GM19099 (cell line): Measurements from ENCODE around the gene GP2.

Source experiments
- POLR2A ChIP-seq: IDR thresholded peaks from 3 replicates; pipeline ENCODE4 v1.6.1; 2011; ENCODE audit warnings: low read depth; ENCODE audit not compliant: insufficient read length; ENCODE audit errors: extremely low read depth

The GP2 gene

DNA sequence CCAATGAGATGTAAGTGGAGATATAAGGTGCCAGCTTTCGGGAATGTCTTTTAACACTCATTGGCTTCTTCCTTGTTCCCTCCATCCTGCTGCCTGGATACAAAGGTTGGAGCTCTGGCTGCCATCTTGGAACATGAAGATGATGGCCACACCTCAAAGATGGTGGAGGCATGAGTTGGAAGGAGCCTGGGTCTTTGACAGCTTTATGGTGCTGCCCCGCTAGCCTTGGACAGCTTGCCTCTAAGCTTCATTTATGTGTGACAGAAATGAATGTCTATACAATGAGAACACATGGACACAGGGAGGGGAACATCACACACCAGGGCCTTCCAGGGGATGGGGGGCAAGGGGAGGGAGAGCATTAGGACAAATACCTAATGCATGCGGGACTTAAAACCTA, 13.6 kb downstream of the GP2 start:
- TF ChIP-seq POLR2A: no peak

DNA sequence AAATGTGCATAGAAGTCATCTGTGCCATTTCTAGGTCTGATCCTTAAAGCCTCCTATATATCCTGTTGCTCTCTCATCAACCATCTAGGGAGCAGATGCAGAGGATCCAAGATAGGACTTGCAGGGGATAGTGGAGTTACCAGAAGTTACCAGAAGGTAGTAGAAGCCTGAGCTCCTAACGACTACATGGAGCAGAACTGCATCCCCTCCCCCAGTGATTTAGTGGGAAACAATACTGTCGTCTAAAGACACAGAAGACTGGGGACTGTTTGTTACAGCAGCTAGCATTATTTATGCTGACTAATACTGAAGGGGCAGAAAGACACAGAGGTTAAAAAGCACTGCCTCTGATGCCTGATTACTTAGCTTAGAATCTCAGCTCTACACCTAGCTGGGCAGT, 15.8 kb downstream of the GP2 start:
- TF ChIP-seq POLR2A: no peak

DNA sequence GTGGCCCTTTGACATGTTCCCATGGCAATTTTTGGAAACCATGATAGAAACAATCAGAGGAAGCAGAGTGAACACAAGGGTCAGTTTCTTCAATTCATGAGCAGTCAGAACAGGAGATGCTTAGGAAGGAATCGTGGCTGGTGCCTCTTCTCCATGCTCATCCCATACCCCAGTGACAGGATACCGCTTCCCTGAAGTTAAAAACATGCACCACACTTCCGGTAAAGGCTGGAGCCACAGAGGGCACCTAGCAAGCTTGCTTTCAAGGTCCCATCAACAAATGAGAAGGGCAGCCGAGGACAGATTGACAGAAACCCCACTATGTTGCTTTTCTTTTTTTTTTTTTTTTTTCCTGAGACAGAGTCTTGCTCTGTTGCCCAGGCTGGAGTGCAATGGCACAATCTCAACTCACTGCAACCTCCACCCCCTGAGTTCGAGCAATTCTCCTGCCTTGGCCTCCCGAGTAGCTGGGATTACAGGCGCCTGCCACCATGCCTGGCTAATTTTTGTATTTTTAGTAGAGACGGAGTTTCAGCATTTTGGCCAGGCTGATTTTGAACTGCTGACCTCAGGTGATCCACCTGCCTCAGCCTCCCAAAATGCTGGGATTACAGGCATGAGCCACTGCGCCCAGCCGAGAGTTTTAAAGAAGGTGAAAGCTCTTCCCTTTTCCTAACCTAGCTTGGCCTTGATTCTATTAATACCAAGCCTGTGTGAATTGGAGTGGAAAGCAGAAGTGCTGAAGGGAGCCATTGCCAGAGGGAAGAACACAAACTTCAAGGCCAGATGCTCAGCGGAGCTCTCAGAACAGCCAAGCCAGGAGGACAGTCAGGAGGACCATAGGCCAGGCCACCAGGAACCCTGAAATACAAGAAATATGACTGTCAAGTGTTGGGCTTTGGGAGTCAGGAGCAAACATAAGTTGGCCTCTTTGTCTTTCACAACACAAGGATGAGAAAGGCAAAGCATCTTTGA, 16.6 kb downstream of the GP2 start:
- TF ChIP-seq POLR2A: no peak

DNA sequence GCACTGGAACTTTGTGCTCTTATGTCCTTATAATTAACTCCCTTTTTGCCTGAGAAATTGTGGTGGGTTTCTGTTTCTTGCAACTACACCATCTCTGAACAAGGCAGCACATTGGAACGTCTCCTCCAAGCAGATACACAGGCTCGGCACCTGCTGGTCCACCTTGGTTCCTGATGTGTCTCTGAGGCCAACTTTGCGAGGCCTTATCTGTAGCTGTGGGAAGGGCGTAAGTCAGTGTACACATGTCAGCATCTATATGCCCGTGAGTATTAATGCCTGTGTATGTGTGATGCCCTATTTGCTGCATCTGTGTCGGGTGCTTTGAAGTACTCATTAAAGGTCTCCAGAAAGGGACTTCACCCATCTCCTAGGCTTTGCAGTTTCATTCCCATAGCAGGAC, 17.5 kb downstream of the GP2 start:
- TF ChIP-seq POLR2A: no peak

DNA sequence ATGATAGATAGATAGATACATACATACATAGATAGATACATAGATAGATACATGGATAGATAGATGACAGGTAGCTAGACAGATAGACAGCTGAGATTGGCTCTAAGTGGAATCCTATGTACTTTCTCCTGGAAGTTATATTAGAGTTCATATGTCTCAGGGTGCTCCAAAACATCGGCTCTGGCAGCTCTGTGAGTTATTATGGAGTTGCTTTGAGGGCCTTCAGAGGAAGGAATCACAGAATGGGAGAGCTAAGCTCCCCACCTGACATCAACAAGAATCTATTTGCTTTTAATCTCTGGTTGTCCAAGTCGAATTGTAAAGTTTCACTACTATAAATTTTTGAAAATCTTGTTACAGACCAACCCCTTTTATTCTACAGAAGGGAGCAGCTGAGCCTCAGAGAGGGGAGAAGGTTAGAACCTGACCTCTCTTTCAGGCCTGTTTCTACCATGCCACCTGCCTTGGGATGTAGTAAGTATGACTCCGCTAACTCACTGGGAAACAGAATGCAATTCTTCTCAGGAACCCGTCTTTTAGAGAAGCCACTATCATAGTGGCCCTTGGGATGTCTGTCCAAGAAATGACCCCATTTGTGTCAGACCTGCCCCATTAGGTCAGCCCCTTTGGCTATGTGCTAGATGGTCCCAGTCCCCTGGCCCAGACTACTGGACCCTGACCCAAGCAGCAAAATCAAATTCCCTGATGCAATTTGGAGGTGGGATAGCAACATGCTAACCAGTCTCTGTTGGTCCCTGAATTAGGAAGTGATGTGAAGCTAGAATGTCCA, 18.3 kb downstream of the GP2 start:
- no peak for TF ChIP-seq POLR2A

DNA sequence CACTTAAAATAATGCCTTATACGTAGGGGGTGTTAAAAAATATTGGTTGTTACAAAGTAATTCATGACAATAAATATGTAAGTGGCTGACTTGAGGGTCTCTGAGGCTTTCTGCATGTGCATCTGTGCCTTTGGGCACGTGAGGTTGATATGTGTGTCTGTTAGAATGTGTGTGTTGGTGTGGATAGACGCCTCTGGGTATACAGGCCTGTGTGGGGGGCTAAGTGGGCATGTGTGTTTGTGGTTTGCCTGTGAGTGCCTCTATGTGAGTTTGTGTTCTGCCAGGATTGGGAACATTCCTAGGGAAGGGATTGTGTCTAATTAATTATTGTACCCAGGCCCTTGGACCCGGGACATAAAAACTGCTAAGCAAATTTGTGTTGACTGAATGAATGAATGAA, 19.0 kb downstream of the GP2 start:
- no peak for TF ChIP-seq POLR2A

DNA sequence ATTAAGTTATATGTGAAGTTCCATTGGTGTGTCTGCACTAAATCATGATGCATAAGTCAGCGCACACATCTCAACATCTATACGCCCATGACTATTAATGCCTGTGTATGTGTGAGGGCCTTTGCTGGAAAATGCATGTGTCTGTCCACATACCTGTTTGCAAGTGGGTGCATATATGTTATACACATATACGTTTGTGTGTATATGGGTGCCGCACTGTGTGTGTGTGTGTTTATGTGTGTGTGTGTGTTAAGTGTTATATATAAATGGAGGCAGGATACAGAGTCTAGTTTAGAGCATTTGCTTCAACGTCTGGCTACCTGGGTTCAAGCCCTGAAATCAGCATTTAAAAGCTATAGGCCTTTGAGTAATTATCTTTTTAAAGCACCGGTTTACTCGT, 19.5 kb downstream of the GP2 start:
- TF ChIP-seq POLR2A: no peak

DNA sequence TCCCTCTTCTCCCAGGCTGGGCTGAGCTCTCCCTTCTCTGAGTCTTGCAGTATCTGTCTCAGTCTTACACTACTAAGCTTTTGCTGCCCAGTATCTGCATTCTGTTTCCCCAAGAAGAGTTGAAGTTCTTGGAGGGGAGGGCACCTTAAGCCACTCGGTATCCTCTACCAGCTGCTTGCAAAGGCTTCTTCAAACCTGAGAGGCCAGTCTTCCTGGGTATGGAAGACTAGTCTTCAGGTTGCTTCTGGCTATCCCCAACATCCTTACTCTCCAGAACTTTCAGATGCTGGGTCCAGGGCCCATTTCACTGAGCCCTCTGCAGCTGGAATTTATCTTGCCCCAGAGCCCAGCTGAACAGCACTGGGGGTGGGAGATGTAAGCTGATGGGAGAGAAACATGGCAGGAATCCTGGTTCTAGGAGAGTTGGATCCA, 20.1 kb downstream of the GP2 start:
- TF ChIP-seq POLR2A: no peak

DNA sequence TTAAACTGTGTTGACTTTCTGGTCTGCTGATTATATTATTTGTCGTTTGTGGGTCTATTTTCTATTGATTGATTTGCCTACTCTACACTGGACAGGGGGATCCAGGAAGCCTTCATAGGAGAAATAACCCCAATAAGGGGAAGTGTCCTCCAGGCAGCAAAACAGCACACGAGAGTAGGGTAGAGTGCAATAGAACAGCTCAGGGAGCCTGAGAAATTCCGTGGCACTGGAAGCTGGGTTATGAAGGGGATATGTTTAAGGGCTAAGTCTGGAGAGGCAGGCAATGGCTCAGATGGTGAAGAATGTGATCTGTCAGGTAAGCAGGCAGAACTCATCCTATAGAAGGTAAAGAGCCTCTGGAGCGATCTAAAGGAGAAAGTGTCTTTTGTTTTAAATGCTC, 20.9 kb downstream of the GP2 start:
- TF ChIP-seq POLR2A: no peak

DNA sequence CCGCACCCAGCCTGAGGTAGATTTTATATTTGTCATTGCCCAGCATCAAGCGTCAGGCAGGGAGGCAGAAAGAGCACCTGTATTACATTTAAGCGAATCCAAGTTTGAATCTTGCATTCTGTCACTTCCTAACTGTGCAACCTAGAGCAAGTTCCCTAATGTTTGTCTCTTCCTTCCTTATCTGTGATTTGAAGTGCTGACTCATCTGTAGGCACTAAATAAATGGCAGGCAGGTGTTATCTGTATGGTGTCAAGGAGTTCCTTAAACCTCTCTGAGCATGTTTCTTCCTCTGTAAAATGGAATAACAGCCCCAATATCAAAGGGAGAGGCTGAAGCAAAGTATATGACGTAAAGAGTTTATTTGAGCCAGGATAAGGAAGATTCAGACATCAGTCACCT, 24.3 kb downstream of the GP2 start:
- no peak for TF ChIP-seq POLR2A

DNA sequence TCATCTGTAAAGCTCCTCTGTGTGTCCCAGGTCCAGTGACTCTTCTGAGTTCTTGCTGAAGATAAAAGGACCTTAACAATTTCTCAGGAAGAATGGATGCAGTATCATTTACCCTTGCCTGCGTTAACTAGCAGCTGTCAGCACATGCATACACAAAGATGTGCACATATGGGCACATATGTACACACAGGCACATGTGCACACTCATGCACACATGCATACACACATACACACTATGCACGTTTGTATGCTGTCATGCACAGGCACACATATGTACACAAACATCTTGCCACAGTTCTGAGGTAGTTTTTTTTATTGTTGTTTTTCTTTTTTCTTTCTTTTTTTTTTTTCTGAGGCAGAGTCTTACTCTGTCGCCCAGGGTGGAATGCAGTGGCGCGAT, 24.9 kb downstream of the GP2 start:
- TF ChIP-seq POLR2A: no peak

DNA sequence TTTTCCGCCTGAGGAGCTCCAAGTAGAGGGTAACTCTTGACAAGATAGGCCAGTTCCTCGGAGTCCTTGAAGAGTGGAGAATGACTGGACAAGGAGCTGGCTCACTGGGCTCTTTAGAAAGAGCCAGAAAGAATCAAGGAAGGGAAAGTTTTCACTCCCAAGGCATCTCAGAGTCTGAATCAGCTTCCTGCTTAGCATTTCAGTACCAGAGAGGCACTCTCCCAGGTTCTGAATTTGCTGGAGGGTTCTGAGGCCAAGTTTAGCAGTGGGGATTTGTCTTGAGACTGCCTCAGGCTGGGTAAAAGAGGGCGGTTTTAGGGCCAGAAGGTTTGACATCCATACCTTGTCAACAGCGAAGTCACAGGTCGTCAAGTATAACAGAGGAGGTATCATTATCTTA, 25.5 kb downstream of the GP2 start:
- TF ChIP-seq POLR2A: no peak

DNA sequence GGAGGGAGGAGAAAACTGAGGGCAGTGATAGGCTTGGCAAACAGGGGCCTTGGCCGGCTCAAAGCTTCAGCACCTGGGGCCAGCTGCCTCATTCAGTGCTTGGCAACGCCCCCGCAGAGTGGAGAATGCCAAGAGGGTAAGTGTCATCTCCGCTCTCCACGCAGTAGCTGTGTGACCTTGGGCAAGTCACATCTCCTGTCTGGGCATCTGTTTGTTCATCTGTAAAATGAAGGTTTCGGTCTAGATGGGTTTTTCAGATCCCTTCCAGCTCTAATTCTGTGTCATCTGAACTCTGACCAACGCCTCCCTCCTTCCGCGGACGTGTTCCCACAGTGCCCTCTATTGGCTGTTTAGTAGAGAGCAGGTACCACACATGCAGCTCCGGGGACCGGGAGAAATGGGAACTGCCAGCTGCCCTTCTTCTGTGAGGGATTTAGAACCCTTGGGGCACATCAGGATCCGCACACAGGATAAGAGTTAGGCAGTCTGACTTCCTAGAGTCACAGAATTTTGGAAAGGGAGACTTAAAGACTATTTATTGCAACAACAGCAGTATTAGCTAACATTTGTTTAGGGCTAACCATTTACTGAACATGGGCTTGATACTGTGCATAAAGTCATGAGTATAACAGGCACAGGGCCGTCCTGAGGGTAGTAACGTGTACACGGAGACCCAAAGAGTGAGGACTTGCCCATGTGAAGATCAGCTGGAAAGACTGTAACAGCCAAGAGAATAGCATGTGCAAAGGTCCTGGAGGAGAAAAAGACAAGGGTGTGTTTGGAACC, 26.8 kb downstream of the GP2 start:
- TF ChIP-seq POLR2A: no peak

DNA sequence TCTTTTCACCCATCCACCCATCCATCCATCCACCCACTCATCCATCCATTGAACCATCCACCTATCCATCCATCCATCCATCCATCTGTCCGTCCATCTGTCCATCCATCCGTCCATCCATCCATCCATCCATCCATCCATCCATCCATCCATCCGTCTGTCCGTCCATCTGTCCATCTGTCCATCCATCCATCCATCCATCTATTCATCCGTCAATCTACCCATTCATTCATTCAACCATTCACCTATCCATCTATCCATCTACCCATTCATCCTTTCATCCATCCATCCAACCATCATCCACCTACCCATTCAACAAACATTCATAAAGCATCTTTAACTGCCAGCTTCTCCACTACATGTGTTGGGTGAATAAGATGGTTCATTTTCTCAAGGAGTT, 28.9 kb downstream of the GP2 start:
- TF ChIP-seq POLR2A: no peak

DNA sequence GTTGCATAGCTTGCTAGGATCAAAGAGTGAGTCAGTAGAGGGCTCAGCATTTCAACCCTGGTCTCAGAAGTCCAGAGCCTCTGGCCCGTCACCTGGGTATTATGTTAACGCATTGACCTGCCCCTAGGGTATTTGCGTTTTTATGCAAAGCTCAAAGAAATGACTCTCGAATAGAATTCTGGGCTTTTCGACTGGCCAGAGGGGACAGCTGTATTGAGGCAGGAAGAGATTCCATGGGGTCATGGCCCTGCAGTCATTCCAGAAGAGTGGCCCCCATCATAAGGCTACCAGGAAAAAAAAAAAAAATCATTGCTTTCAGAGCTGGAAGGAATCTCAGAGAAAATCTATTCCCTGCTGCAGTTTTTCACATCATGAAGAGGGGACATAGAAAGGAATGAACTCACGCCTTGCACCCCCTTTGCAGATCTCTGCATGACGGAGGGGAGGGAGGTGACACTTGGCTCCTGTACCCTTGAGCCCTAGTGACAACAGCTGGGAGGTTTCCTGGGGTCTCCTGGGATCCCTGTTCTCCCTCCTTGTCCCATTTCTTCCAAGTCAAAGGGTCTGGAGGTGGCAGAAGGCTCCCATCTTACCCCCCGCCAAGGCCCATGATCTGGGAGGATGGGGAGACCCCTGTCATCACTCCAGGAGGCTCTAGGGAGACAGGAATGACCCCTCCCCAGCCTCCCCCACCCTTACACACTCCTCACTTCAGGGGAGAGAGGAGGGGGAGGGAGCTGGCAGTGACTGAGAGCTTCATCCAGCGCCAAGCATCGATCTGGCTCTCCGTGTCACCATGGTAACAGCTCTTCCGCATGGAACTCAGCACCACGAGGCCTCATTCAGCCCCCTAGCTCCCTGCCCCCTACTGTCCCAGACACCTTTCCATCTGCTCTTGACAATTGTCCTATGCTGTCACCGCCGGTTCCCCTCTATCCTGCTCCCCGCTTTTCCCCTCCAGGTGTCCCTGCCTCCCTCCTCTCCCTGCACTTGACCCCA, 35.8 kb downstream of the GP2 start:
- TF ChIP-seq POLR2A: no peak

DNA sequence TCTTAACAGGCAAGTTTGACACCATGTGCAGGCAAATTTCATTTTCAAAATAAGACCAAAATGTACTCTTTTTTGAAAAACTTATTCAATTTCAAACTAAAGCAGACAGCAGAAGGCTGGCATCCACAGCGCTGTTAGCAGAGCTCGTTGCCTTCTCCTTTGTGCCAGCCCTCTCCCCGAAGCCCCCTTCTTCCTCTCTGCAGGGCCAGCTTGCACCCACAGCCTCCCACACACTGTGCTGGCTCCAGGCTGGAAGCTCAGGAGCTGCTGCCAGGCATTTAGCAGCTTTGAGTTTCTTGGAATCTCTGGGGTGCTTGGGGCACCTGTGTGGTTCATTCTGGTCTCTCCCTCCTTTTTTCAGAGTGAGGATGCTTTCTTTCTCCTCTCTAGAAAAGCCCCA, 37.7 kb downstream of the GP2 start:
- TF ChIP-seq POLR2A: no peak
